Tibial artery (tissue), 4 donors: ENCODE measurements around the gene MGAT5.

Source experiments
- DNase-seq, 2 donors: peaks; one replicate each; pipeline ENCODE4 v3.0.0-alpha.2; 2019
- H3K27ac ChIP-seq, 2 donors: fragments of 200-600 bp; sonication (generic) in 1 of 2; 1 replicate in 1 of 2; 2 replicates in 1 of 2; pipeline ENCODE4 v1.5.1; 2018 to 2019; ENCODE audit warnings: mild to moderate bottlenecking in 1 of 2
- H3K27me3 ChIP-seq, 2 donors: fragments of 200-600 bp; sonication (generic) in 1 of 2; one replicate each; pipeline versions ENCODE4 v1.5.1 to v1.6.0; 2016 to 2019
- H3K36me3 ChIP-seq, 3 donors: fragments of 200-600 bp; sonication (generic) in 2 of 3; one replicate each; pipeline ENCODE4 v1.5.1; 2016 to 2019; ENCODE audit warnings: mild to moderate bottlenecking in 2 of 3
- H3K4me1 ChIP-seq, 4 donors: fragments of 200-600 bp; sonication (generic) in 2 of 4; 1 replicate in 3 of 4; 2 replicates in 1 of 4; pipeline ENCODE4 v1.5.1; 2016 to 2019
- H3K4me3 ChIP-seq, 2 donors: fragments of 200-600 bp; sonication (generic) in 1 of 2; 1 replicate in 1 of 2; 2 replicates in 1 of 2; pipeline ENCODE4 v1.5.1; 2018 to 2019; ENCODE audit warnings: mild to moderate bottlenecking in 2 of 2
- H3K9me3 ChIP-seq, 3 donors: fragments of 200-600 bp; sonication (generic) in 1 of 3; one replicate each; pipeline ENCODE4 v1.5.1; 2016 to 2019
- CTCF ChIP-seq, 2 experiments: fragments of 200-600 bp in 1 of 2; fragments of 450-650 bp in 1 of 2; IDR thresholded peaks; one replicate each; pipeline ENCODE4 v1.5.1; 2017 to 2019; ENCODE audit warnings: antibody characterized with exemption in 2 of 2, mild to moderate bottlenecking in 1 of 2, moderate library complexity in 1 of 2
- intact Hi-C: fragments of 100-400 bp; cut with DNase I; formaldehyde crosslinking; loops from one replicate; pipeline ENCODE4 v1.15.0; 2023; ENCODE audit warnings: low total_unique reads

Gene MGAT5

GRCh38 chr2:134304394-134305108 lies 50.7 kb downstream of the MGAT5 start:
- Histone ChIP-seq H3K4me3 (no peak overlapping the region), H3K36me3 (no peaks in the 10 kb centered on the region), H3K27ac (no peak overlapping the region), H3K27me3 (no peaks in the 10 kb centered on the region), H3K4me1 (peaks cover 0 to 19% (median 8%) of the 10 kb centered on the region in 4 donors), H3K9me3 (no peaks in the 10 kb centered on the region)
- intact Hi-C loops = no loop called here
- TF ChIP-seq CTCF (IDR thresholded peaks at IDR 0.05) = no peak
- DNase-seq = no peak

GRCh38 chr2:134305109-134305491 lies 51.2 kb downstream of the MGAT5 start:
- no peak overlapping the region for H3K4me3 ChIP-seq
- peaks cover 0 to 22% (median 8%) of the 10 kb centered on the region in 4 donors for H3K4me1 ChIP-seq
- H3K9me3 ChIP-seq = no peaks in the 10 kb centered on the region
- no peaks in the 10 kb centered on the region for H3K36me3 ChIP-seq
- DNase-seq = no peak
- TF ChIP-seq CTCF (IDR thresholded peaks at IDR 0.05) = no peak
- H3K27ac ChIP-seq = no peak overlapping the region
- H3K27me3 ChIP-seq = no peaks in the 10 kb centered on the region
- intact Hi-C loops = no loop called here

- Histone ChIP-seq H3K27me3 (no peaks in the 10 kb centered on the region), H3K36me3 (no peaks in the 10 kb centered on the region), H3K27ac (no peak overlapping the region), H3K4me1 (peaks cover 0 to 28% (median 10%) of the 10 kb centered on the region in 4 donors), H3K9me3 (no peaks in the 10 kb centered on the region), H3K4me3 (no peak overlapping the region)
- TF ChIP-seq CTCF (IDR thresholded peaks at IDR 0.05) = no peak
- intact Hi-C loops = no loop called here
- no peak for DNase-seq
Observed at GRCh38 chr2:134306521-134306920, 52.6 kb downstream of the MGAT5 start.

GRCh38 chr2:134307334-134307733 lies 53.5 kb downstream of the MGAT5 start:
- Histone ChIP-seq H3K27ac (no peak overlapping the region), H3K9me3 (no peaks in the 10 kb centered on the region), H3K4me3 (no peak overlapping the region), H3K4me1 (peaks cover 0 to 20% (median 6%) of the 10 kb centered on the region in 4 donors), H3K27me3 (no peaks in the 10 kb centered on the region), H3K36me3 (no peaks in the 10 kb centered on the region)
- TF ChIP-seq CTCF (IDR thresholded peaks at IDR 0.05) = no peak
- intact Hi-C loops = no loop called here
- no peak for DNase-seq

GRCh38 chr2:134308474-134309385 lies 54.9 kb downstream of the MGAT5 start:
- TF ChIP-seq CTCF (IDR thresholded peaks at IDR 0.05) = no peak
- intact Hi-C loops = no loop called here
- H3K9me3 ChIP-seq = no peaks in the 10 kb centered on the region

More at GRCh38 chr2:134308474-134309385, 54.9 kb downstream of the MGAT5 start:
- no peak for DNase-seq
- Histone ChIP-seq H3K4me1 (peaks cover 0 to 17% (median 6%) of the 10 kb centered on the region in 4 donors), H3K27ac (no peak overlapping the region), H3K4me3 (no peak overlapping the region), H3K36me3 (no peaks in the 10 kb centered on the region), H3K27me3 (no peaks in the 10 kb centered on the region)
